Upper lobe of left lung (tissue), 6 donors: ENCODE measurements around the gene NCOR1. TPM values are rescaled to one million over a fixed set of nuclear protein-coding genes. Genes with fewer than 3 reads are reported as not detected.

Source experiments
- ATAC-seq, 2 donors: fragments of 200-7000 bp; cut with Tn5 transposase; one replicate each; pipeline ENCODE4 v1.9.1; 2022; ENCODE audit warnings: mild to moderate bottlenecking in 2 of 2, moderate library complexity in 2 of 2; ENCODE audit not compliant: low FRiP score in 2 of 2
- DNase-seq, 2 donors: peaks; one replicate each; pipeline ENCODE4 v3.0.0-alpha.2; 2019 to 2020
- H3K27ac ChIP-seq, 4 donors: fragments of 200-600 bp; sonication (generic); one replicate each; pipeline ENCODE4 v1.5.1; 2016 to 2019
- H3K27me3 ChIP-seq, 4 donors: fragments of 200-600 bp; sonication (generic); one replicate each; pipeline ENCODE4 v1.5.1; 2017 to 2019
- H3K36me3 ChIP-seq, 4 donors: fragments of 200-600 bp; sonication (generic); one replicate each; pipeline ENCODE4 v1.5.1; 2016 to 2019
- H3K4me1 ChIP-seq, 4 donors: fragments of 200-600 bp; sonication (generic); one replicate each; pipeline ENCODE4 v1.5.1; 2018 to 2019
- H3K4me3 ChIP-seq, 4 donors: fragments of 200-600 bp; sonication (generic); one replicate each; pipeline ENCODE4 v1.5.1; 2017 to 2019; ENCODE audit warnings: mild to moderate bottlenecking in 2 of 4, moderate library complexity in 1 of 4
- H3K9me3 ChIP-seq, 4 donors: fragments of 200-600 bp; sonication (generic); one replicate each; pipeline ENCODE4 v1.5.1; 2018 to 2019
- EP300 ChIP-seq, 4 donors: sonication (generic); formaldehyde crosslinking; IDR thresholded peaks; one replicate each; pipeline ENCODE4 v1.5.1; 2017; ENCODE audit warnings: antibody characterized with exemption in 4 of 4, control low read depth in 2 of 4
- POLR2A ChIP-seq, 4 donors: fragments of 450-650 bp; IDR thresholded peaks; one replicate each; pipeline ENCODE4 v1.5.1; 2016 to 2017; ENCODE audit warnings: antibody characterized with exemption in 4 of 4, mild to moderate bottlenecking in 2 of 4
- POLR2AphosphoS5 ChIP-seq, 2 donors: sonication (generic); formaldehyde crosslinking; IDR thresholded peaks; one replicate each; pipeline ENCODE4 v1.5.1; 2017; ENCODE audit warnings: antibody characterized with exemption in 2 of 2
- WGBS, 2 donors: methylation state at CpG; one replicate each; pipeline ENCODE4 v1.1.5; 2017 to 2018; 5-methylcytosine and 5-hydroxymethylcytosine counted together
- total RNA-seq, 6 donors: library from RNA; depleted of rRNA in 4 of 6; stranded (reverse); fragments of >200 nt in 4 of 6; gene quantifications; one replicate each; pipeline versions ENCODE4 v1.1.0 to v1.2.1, GENCODE V29; 2016 to 2021
- TF ChIP-seq, protein P1 (sequence below), 6 experiments: fragments of 450-650 bp in 4 of 6; fragments of 200-600 bp in 2 of 6; sonication (generic) in 2 of 6; IDR thresholded peaks; one replicate each; pipeline ENCODE4 v1.5.1; 2016 to 2019; ENCODE audit warnings: antibody characterized with exemption in 6 of 6
- donor health status: DM: no; HTN: no; CAD: no; lungs with moderate emphysema.
- donor health status: DM: no; HTN: yes; CAD: no; lungs with severe emphysema.

Gene NCOR1
- total RNA-seq, 6 donors from 2014 or later = 111 to 301 (median 147) TPM

- DNase-seq = no peak
- no peak for ATAC-seq
- H3K4me3 ChIP-seq = no peak overlapping the region
- no peaks in the 10 kb centered on the region for H3K4me1 ChIP-seq
- no peaks in the 10 kb centered on the region for H3K9me3 ChIP-seq
- no peak for TF ChIP-seq EP300 (IDR thresholded peaks at IDR 0.05)
- TF ChIP-seq POLR2A (IDR thresholded peaks at IDR 0.05) = no peak
- TF ChIP-seq, protein P1, sequence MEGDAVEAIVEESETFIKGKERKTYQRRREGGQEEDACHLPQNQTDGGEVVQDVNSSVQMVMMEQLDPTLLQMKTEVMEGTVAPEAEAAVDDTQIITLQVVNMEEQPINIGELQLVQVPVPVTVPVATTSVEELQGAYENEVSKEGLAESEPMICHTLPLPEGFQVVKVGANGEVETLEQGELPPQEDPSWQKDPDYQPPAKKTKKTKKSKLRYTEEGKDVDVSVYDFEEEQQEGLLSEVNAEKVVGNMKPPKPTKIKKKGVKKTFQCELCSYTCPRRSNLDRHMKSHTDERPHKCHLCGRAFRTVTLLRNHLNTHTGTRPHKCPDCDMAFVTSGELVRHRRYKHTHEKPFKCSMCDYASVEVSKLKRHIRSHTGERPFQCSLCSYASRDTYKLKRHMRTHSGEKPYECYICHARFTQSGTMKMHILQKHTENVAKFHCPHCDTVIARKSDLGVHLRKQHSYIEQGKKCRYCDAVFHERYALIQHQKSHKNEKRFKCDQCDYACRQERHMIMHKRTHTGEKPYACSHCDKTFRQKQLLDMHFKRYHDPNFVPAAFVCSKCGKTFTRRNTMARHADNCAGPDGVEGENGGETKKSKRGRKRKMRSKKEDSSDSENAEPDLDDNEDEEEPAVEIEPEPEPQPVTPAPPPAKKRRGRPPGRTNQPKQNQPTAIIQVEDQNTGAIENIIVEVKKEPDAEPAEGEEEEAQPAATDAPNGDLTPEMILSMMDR (IDR thresholded peaks at IDR 0.05) = no peak
- no peak for TF ChIP-seq POLR2AphosphoS5 (IDR thresholded peaks at IDR 0.05)
- no peaks in the 10 kb centered on the region for H3K27me3 ChIP-seq
- H3K27ac ChIP-seq = no peak overlapping the region
- WGBS, 2 donors = 94 to 99% methylated on average over 3 of the region's 3 CpGs
- H3K36me3 ChIP-seq = peaks cover 60 to 94% (median 70%) of the 10 kb centered on the region in 4 donors
Observed at GRCh38 chr17:16074423-16074822, 140.9 kb downstream of the NCOR1 start.

DNA sequence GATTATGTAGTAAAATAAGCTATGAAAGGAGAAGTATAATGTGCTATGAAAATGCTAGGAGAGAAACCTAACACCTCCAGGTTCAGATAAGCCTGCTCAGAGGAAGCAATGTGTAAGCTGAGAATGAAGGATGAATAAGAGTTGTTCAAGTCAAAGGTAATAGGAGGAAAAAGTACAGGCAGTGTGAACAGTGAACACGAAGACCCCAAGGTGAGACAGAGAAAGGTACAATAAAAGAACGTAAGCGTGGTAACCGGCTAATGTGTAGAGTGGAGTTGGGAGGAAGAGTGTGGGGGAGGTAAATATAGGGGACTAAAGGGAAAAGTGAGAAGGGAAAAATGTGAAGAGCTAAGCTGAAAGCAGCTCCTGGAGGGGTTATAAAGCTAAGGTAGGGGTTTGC, 141.5 kb downstream of the NCOR1 start:
- WGBS, 2 donors = 93 to 97% methylated on average over 4 of the region's 4 CpGs
- Histone ChIP-seq H3K27ac (no peak overlapping the region), H3K9me3 (no peaks in the 10 kb centered on the region), H3K4me1 (no peaks in the 10 kb centered on the region), H3K27me3 (no peaks in the 10 kb centered on the region), H3K4me3 (no peak overlapping the region), H3K36me3 (peaks cover 55 to 94% (median 67%) of the 10 kb centered on the region in 4 donors)
- ATAC-seq = no peak
- TF ChIP-seq POLR2A (IDR thresholded peaks at IDR 0.05) (no peak), EP300 (IDR thresholded peaks at IDR 0.05) (no peak), POLR2AphosphoS5 (IDR thresholded peaks at IDR 0.05) (no peak)
- TF ChIP-seq, protein P1 (IDR thresholded peaks at IDR 0.05) = no peak
- DNase-seq = no peak

- WGBS, 2 donors = 84 to 97% methylated on average over 1 of the region's 1 CpG
- no peak for ATAC-seq
- H3K27me3 ChIP-seq = no peaks in the 10 kb centered on the region
Observed at GRCh38 chr17:16072031-16072430, 143.3 kb downstream of the NCOR1 start.

GRCh38 chr17:16068323-16068722, 147.0 kb downstream of the NCOR1 start:
- Histone ChIP-seq H3K27ac (no peak overlapping the region), H3K9me3 (no peaks in the 10 kb centered on the region), H3K27me3 (no peaks in the 10 kb centered on the region), H3K4me3 (no peak overlapping the region), H3K36me3 (peaks cover 42 to 94% (median 63%) of the 10 kb centered on the region in 4 donors), H3K4me1 (no peaks in the 10 kb centered on the region)
- TF ChIP-seq EP300 (IDR thresholded peaks at IDR 0.05) = no peak
- no peak for TF ChIP-seq POLR2AphosphoS5 (IDR thresholded peaks at IDR 0.05)
- TF ChIP-seq, protein P1 (IDR thresholded peaks at IDR 0.05) = no peak
- no peak for TF ChIP-seq POLR2A (IDR thresholded peaks at IDR 0.05)
- ATAC-seq (no peak), DNase-seq (no peak)

More at GRCh38 chr17:16072031-16072430, 143.3 kb downstream of the NCOR1 start:
- Histone ChIP-seq H3K9me3 (no peaks in the 10 kb centered on the region), H3K4me1 (no peaks in the 10 kb centered on the region), H3K4me3 (no peak overlapping the region), H3K27ac (no peak overlapping the region), H3K36me3 (peaks cover 55 to 96% (median 64%) of the 10 kb centered on the region in 4 donors)
- no peak for DNase-seq
- TF ChIP-seq, protein P1 (IDR thresholded peaks at IDR 0.05) = no peak
- TF ChIP-seq EP300 (IDR thresholded peaks at IDR 0.05) (no peak), POLR2AphosphoS5 (IDR thresholded peaks at IDR 0.05) (no peak), POLR2A (IDR thresholded peaks at IDR 0.05) (no peak)

DNA sequence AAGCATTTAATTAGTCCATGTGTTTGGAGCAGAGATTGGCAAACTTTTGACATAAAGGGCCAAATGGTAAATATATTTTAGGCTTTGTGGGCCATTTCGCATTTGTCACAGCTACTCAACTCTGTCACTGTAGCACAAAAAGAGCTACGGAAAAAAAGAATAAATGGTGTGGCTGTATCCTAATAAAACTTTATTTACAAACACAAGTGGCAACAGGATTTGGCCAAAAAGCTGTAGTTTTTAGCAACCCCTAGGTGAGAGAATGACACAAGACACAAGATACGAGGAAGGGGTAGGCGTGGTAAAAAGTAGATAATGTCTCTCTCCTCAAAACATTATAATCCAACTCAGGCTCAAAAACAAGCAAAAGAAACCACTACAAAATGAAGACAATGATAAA, 149.2 kb downstream of the NCOR1 start:
- no peaks in the 10 kb centered on the region for H3K27me3 ChIP-seq
- DNase-seq = no peak
- H3K36me3 ChIP-seq = peaks cover 43 to 98% (median 71%) of the 10 kb centered on the region in 4 donors
- H3K9me3 ChIP-seq = no peaks in the 10 kb centered on the region
- 93 to 96% methylated on average over 4 of the region's 4 CpGs for WGBS, 2 donors
- H3K4me1 ChIP-seq = no peaks in the 10 kb centered on the region
- TF ChIP-seq POLR2AphosphoS5 (IDR thresholded peaks at IDR 0.05) (no peak), EP300 (IDR thresholded peaks at IDR 0.05) (no peak), POLR2A (IDR thresholded peaks at IDR 0.05) (no peak)
- TF ChIP-seq, protein P1 (IDR thresholded peaks at IDR 0.05) = no peak
- no peak for ATAC-seq
- H3K4me3 ChIP-seq = no peak overlapping the region
- H3K27ac ChIP-seq = no peak overlapping the region
